ENCODE results near the gene EVC2.

- TF ChIP-seq CTCF (IDR thresholded peaks at IDR 0.05) (no peak), POLR2A (IDR thresholded peaks at IDR 0.05) (no peak)
Measured at GRCh38 chr4:5751666-5752375, 43.5 kb upstream of the EVC2 start.
